GM04504 (cell line): Measurements from ENCODE around the gene TOMM22.

Experiments used
- DNase-seq: peaks from one replicate; pipeline ENCODE4 v3.0.0-alpha.2; 2012; ENCODE audit warnings: low read depth

The TOMM22 gene

GRCh38 chr22:38715176-38715764 lies 33.5 kb downstream of the TOMM22 start:
- DNase-seq: no peak

DNA sequence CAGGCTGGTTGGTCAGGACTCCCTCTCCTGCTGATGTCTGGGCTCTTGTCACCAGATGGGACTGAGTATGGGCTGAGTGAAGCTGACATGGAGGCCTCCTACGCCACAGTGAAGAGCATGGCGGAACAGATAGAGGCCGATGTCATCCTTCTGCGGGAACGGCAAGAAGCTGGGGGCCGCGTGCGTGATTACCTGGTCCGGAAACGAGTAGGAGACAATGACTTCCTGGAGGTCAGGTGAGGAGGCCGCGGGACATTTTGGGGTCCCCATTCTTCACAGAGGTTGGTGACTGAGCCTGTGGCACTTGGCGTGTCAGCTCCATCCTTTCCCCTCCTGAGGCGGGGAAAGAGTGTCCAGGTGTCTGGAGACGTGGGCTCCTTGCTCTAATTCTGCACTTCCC lies 34.1 kb downstream of the TOMM22 start:
- DNase-seq: no peak

GRCh38 chr22:38716271-38716670 lies 34.5 kb downstream of the TOMM22 start:
- no peak for DNase-seq

DNA sequence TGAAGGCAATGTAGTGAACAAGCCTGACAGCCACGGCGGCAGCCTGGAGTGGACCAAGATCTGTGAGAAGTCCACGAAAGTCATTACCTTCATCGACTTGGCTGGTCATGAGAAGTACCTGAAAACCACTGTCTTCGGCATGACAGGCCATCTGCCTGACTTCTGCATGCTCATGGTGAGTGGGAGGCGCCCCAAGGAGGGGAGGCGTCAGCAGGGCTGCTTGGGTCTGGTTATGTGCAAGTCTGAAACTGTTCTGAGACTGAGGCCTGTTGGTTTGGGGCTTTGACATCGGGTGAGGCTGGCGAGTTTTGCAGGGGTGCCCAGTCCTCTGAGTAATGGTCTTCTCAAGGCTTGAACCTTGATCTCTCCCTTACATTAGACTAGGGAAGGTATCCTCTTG lies 35.1 kb downstream of the TOMM22 start:
- no peak for DNase-seq

DNA sequence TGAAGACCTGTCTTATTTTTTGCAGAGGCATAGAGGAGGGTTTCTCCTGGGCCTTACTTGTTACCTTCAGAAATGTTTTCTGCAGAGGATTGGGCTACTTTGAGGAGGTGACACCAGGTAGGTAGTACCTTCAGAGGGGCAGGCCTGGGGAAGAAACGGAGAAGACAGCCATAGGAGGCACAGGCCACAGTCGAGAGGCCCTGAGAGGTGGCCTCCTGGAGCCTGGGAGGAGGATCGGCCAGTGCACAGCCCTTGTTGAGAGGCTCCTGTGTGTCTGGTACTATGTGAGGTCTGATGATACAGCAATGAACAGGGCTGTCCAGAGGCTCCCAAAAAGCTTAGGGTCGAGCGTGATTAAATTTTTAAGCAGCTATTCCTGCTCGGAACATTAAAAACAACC lies 35.5 kb downstream of the TOMM22 start:
- no peak for DNase-seq

GRCh38 chr22:38718414-38718813 lies 36.7 kb downstream of the TOMM22 start:
- peak; percentile 66 for DNase-seq

- no peak for DNase-seq
These were observed 37.4 kb downstream of the TOMM22 start for GRCh38 chr22:38719196-38719595.

GRCh38 chr22:38720350-38720749 lies 38.6 kb downstream of the TOMM22 start:
- DNase-seq: no peak

- DNase-seq: no peak
These were observed 39.8 kb downstream of the TOMM22 start for GRCh38 chr22:38721551-38721950.

GRCh38 chr22:38724176-38724575 lies 42.4 kb downstream of the TOMM22 start:
- no peak for DNase-seq

DNA sequence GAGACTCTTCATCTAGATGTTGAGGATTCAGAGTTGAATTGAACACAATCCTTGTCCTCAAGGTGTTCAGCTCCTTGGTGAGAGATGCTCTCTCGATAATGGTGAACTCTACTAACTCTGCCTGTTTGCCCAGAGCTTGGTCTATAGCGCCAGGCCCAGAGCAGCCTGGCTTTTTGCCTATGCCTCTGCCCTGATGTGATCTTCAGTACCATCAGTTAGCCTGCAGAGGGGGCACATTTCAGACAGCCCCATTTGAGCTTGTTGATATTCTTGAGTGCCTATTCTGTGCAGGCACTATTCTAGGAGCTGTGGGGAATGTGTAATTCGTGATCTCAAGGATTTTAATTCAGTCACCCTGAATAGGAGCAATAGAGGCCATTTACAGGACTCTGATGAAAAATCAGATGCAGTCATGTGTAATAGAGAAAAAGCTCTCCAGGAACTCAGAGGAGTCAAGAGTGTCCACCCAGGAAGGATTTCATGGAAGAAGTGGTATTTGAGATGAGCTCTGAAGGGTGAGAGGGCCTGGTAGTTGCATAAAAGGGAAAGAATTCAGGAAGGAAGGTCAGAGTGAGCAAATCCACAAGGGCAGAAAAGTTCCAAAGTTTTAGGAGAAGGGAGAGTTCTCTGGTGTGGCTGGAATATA lies 43.3 kb downstream of the TOMM22 start:
- no peak for DNase-seq

DNA sequence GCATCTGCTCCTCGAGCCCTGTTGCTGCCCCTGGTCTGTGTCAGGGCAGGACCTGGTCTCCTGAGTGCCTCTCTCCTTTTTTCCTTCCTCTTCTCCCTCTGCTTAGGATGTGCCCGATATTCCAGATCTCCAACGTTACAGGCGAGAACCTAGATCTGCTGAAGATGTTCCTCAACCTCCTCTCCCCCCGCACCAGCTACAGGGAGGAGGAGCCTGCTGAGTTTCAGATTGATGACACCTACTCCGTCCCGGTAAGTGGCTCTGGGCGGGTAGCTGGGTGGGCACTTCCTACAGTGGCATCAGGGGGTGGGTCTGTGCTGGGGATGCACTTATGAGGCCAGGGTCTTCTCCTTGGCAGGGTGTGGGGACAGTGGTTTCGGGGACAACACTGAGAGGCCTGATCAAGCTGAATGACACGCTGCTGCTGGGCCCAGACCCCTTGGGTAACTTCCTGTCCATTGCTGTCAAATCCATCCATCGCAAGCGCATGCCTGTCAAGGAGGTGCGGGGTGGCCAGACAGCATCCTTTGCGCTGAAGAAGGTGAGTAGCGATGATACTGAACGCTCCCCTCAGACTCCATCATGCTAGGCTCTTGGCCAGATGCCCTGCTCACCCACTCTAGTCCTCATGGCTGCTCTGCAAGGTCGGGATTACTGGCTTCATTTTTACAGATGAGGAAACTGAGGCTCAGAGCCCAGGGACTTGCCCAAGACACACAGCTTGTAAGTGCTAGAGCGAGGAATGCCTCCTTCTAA lies 44.3 kb downstream of the TOMM22 start:
- DNase-seq: no peak

GRCh38 chr22:38727123-38727522 lies 45.4 kb downstream of the TOMM22 start:
- no peak for DNase-seq

GRCh38 chr22:38727530-38728451 lies 46.0 kb downstream of the TOMM22 start:
- DNase-seq: no peak

DNA sequence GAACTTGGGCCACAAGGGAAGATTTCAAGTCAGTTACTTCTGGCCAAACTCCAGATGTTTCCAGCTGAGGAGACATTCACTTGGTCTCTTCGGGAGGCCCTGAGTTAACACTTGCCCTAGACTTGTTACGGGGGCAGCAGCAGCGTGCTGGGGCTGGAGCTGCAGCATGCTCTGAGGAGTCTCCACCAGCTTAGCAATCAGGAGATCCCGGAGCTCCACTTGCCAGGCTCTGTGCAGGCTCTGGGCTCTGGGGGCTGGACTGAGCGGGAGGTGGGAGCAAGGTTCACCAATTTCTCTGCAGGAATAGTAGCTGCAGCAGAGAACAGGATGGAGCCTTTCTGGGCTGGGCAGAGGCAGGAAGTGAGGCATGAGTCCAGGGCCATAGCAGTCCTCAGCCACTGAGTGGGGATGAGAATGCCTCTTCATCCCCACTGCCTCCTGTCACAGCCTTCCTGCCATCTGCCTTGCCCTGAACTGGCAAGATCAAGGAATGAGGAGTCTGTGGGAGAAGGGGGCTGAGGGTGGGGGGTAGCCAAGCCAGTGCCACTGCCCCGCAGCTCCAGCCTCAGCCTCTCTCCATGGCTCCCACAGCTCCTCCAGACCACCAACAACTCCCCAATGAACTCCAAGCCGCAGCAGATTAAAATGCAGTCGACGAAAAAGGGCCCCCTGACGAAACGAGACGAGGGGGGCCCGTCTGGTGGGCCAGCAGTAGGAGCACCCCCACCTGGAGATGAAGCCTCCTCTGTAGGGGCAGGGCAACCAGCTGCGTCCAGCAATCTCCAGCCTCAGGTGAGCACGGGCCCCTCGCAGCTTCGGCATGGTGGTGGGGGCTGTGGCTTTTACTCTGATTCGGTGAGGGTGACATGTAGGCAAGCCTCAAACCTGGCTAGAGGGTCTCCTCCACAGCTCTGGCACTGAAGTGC lies 47.4 kb downstream of the TOMM22 start:
- no peak for DNase-seq

GRCh38 chr22:38729946-38730345 lies 48.2 kb downstream of the TOMM22 start:
- no peak for DNase-seq

GRCh38 chr22:38730411-38730871 lies 48.7 kb downstream of the TOMM22 start:
- no peak for DNase-seq

DNA sequence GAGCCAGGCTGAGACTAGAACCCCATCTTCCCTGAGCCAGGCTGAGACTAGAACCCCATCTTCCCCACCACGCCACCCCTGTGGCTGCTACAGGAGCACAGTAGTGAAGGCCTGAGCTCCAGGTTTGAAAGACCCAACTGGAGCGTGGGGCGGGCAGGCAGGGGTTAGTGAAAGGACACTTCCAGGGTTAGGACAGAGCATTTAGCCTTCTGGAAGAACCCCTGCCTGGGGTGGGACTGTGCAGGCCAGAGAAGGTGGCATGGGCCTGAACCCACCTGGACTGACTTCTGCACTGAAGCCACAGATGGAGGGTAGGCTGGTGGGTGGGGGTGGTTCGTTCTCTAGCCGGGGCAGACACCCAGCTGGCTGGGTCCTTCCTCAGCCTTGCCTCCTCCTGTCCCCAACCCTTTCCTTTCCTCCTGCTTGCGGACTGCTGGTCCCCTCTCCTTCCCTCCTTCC lies 50.0 kb downstream of the TOMM22 start:
- no peak for DNase-seq

GRCh38 chr22:38732251-38732815 lies 50.6 kb downstream of the TOMM22 start:
- DNase-seq: no peak

- DNase-seq: no peak
These were observed 51.6 kb downstream of the TOMM22 start for GRCh38 chr22:38733329-38733723.
